Tibial nerve (tissue), 3 donors: ENCODE data around the gene NR1D1.

Experiments used
- CTCF ChIP-seq, 5 experiments: fragments of 200-600 bp in 3 of 5; fragments of 450-650 bp in 2 of 5; sonication (generic) in 3 of 5; IDR thresholded peaks; one replicate each; pipeline ENCODE4 v1.5.1; 2016 to 2019; ENCODE audit warnings: antibody characterized with exemption in 5 of 5, mild to moderate bottlenecking in 3 of 5, moderate library complexity in 2 of 5
- POLR2A ChIP-seq, 2 donors: fragments of 450-650 bp; IDR thresholded peaks; one replicate each; pipeline ENCODE4 v1.6.1; 2017; ENCODE audit warnings: antibody characterized with exemption in 2 of 2, mild to moderate bottlenecking in 2 of 2, moderate library complexity in 2 of 2

- TF ChIP-seq CTCF (IDR thresholded peaks at IDR 0.05) (peak in 4 of 5 experiments; percentile 18 to 41 (median 30)), POLR2A (IDR thresholded peaks at IDR 0.05) (no peak)
Observed at GRCh38 chr17:40069751-40070708, 30.4 kb downstream of the NR1D1 start.
